Measurements from ENCODE around the gene SHANK3. TPM values are rescaled to one million over a fixed set of nuclear protein-coding genes. Genes with fewer than 3 reads are reported as not detected.

Gene SHANK3
- polyA plus RNA-seq, 1 donor (not counting 4 experiments of a cell fraction or from before 2014, with no cell fraction given): 1.00 TPM

DNA sequence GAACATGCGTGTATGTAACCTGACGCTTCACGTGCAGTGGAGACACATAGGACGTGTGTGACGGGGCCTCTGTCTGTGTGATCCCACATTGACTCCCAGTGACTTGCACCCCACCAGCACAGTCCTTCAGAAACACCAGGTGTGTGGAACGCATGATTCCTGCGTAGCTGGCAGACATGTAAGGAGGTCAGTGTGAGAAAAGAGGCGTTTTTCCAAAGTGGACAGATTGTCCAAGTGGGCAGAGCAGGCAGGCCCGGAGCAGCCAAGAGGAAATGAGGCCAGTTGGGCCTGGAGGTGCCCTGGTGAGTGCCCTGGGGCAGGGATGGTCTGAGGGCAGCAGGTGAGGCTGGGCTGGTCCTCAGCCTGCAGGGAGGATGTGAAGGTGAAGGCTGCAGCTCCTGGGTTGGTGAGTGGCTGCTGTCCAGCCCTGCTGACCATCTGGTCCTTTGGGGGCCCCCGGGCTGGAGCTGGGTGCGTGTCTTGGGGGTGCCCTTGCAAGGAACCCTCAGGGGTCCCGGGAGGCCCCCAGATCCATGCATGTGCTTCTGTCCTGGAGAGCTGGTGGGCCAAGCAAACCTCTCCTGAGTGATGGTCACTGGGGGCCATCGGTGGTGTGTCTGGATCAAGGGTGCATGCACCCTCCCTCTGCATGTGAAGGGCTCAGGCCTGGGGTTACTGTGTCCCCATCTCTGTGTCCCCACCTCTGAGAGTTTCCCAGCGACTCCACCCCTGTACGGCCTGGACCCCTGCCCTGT lies 26.6 kb downstream of the SHANK3 start:
- H4K20me1 ChIP-seq (ENCODE audit: control insufficient read depth, extremely low read depth, insufficient read depth, low read length): no peaks in the 10 kb centered on the region
- H3K36me3 ChIP-seq (ENCODE audit: control insufficient read depth in 2 of 2, extremely low read depth in 1 of 2, insufficient read depth in 2 of 2, low read length in 2 of 2): peaks cover 0 to 2% of the 10 kb centered on the region in 2 experiments
- no peak for FAIRE-seq
- no peak overlapping the region for H3K4me2 ChIP-seq (ENCODE audit: control insufficient read depth, extremely low read depth, insufficient read depth, low read depth, low read length)
- no peaks in the 10 kb centered on the region for H3K79me2 ChIP-seq (ENCODE audit: control insufficient read depth, insufficient read depth, low read length)
- dilution Hi-C loops (cut with MboI; ENCODE audit: extremely low pct_ligation_motif_present, low sequenced_read_pairs): no loop called here
- no peak overlapping the region for H3K4me3 ChIP-seq (ENCODE audit: control insufficient read depth in 2 of 3, extremely low read depth in 1 of 3, insufficient read depth in 2 of 3, low read depth in 1 of 3, low read length in 3 of 3)
- H3K9me1 ChIP-seq (ENCODE audit: control insufficient read depth, extremely low read depth, insufficient read depth, low read length): no peaks in the 10 kb centered on the region
- peaks cover 20% of the 10 kb centered on the region for H3K4me1 ChIP-seq (ENCODE audit: control insufficient read depth, extremely low read depth, insufficient read depth, low read length)
- no peak overlapping the region for H2AFZ ChIP-seq (ENCODE audit: control insufficient read depth, low read length)
- H3K27me3 ChIP-seq (ENCODE audit: control insufficient read depth, extremely low read depth, insufficient read depth, low read length): no peaks in the 10 kb centered on the region
- no peak overlapping the region for H3K27ac ChIP-seq (ENCODE audit: control insufficient read depth, insufficient read depth, low read length)
- no peak for DNase-seq (ENCODE audit: low read depth, low spot score)
- no peak for TF ChIP-seq EZH2 (IDR thresholded peaks at IDR 0.05; ENCODE audit: low read length)
- TF ChIP-seq, protein P1, sequence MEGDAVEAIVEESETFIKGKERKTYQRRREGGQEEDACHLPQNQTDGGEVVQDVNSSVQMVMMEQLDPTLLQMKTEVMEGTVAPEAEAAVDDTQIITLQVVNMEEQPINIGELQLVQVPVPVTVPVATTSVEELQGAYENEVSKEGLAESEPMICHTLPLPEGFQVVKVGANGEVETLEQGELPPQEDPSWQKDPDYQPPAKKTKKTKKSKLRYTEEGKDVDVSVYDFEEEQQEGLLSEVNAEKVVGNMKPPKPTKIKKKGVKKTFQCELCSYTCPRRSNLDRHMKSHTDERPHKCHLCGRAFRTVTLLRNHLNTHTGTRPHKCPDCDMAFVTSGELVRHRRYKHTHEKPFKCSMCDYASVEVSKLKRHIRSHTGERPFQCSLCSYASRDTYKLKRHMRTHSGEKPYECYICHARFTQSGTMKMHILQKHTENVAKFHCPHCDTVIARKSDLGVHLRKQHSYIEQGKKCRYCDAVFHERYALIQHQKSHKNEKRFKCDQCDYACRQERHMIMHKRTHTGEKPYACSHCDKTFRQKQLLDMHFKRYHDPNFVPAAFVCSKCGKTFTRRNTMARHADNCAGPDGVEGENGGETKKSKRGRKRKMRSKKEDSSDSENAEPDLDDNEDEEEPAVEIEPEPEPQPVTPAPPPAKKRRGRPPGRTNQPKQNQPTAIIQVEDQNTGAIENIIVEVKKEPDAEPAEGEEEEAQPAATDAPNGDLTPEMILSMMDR (optimal IDR thresholded peaks at IDR 0.05 in 1 of 3, IDR thresholded peaks at IDR 0.05 in 1 of 3, conservative IDR thresholded peaks at IDR 0.05 in 1 of 3; ENCODE audit: extremely low read depth in 1 of 3, insufficient read depth in 2 of 3, low read length in 3 of 3): no peak
- H3K9me3 ChIP-seq (ENCODE audit: control insufficient read depth, low read depth, low read length): no peaks in the 10 kb centered on the region
- no peak overlapping the region for H3K9ac ChIP-seq (ENCODE audit: control insufficient read depth, extremely low read depth, insufficient read depth, low read length)

DNA sequence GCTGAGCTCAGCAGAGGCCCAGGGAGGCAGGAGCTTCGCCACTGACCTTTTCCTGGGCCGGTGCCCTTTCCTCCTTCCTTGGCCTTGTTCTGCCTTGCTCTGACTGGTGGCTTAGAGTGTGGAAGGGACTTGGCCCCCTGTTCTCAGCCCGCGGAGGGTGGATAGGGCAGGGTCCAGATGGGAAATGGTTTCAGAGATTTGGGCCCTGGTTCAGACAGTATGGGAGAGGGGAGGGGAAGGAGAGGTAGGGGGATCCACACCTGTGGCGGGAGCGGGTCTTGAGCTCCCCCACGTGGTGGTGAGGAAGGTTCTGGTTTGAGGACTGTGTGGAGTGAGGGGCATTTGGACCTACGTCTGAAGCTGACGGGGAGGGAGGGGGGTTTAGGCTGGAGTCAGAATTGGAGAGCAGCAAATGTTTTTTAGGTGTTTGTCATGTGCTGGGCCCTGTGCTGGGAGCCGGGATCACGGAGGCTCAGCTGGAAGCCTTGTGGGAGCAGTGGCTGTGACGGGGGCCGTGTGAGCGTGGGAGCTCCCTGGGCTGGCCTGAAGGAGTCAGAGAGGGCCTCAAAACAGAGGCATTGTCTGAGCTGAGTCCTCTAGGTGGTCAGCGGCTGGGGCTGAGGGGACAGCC lies 27.2 kb downstream of the SHANK3 start:
- Histone ChIP-seq H3K36me3 (ENCODE audit: control insufficient read depth in 2 of 2, extremely low read depth in 1 of 2, insufficient read depth in 2 of 2, low read length in 2 of 2) (peaks cover 0 to 3% of the 10 kb centered on the region in 2 experiments), H3K4me2 (ENCODE audit: control insufficient read depth, extremely low read depth, insufficient read depth, low read depth, low read length) (no peak overlapping the region), H3K27me3 (ENCODE audit: control insufficient read depth, extremely low read depth, insufficient read depth, low read length) (no peaks in the 10 kb centered on the region), H3K9me3 (ENCODE audit: control insufficient read depth, low read depth, low read length) (no peaks in the 10 kb centered on the region), H3K9ac (ENCODE audit: control insufficient read depth, extremely low read depth, insufficient read depth, low read length) (no peak overlapping the region), H3K79me2 (ENCODE audit: control insufficient read depth, insufficient read depth, low read length) (no peaks in the 10 kb centered on the region), H3K27ac (ENCODE audit: control insufficient read depth, insufficient read depth, low read length) (no peak overlapping the region), H3K9me1 (ENCODE audit: control insufficient read depth, extremely low read depth, insufficient read depth, low read length) (no peaks in the 10 kb centered on the region), H4K20me1 (ENCODE audit: control insufficient read depth, extremely low read depth, insufficient read depth, low read length) (no peaks in the 10 kb centered on the region), H2AFZ (ENCODE audit: control insufficient read depth, low read length) (no peak overlapping the region), H3K4me1 (ENCODE audit: control insufficient read depth, extremely low read depth, insufficient read depth, low read length) (peaks cover 20% of the 10 kb centered on the region), H3K4me3 (ENCODE audit: control insufficient read depth in 2 of 3, extremely low read depth in 1 of 3, insufficient read depth in 2 of 3, low read depth in 1 of 3, low read length in 3 of 3) (no peak overlapping the region)
- TF ChIP-seq EZH2 (IDR thresholded peaks at IDR 0.05; ENCODE audit: low read length): no peak
- TF ChIP-seq, protein P1 (optimal IDR thresholded peaks at IDR 0.05 in 1 of 3, IDR thresholded peaks at IDR 0.05 in 1 of 3, conservative IDR thresholded peaks at IDR 0.05 in 1 of 3; ENCODE audit: extremely low read depth in 1 of 3, insufficient read depth in 2 of 3, low read length in 3 of 3): peak in 2 of 3 experiments; percentile 15 to 52
- dilution Hi-C loops (cut with MboI; ENCODE audit: extremely low pct_ligation_motif_present, low sequenced_read_pairs): no loop called here
- FAIRE-seq (no peak), DNase-seq (ENCODE audit: low read depth, low spot score) (no peak)
